Ovary (tissue), 3 donors: ENCODE measurements around the gene CTBP2.

Experiments used
- CTCF ChIP-seq, 3 donors: fragments of 450-650 bp in 2 of 3; fragments of 200-600 bp in 1 of 3; IDR thresholded peaks; one replicate each; pipeline versions ENCODE4 v1.5.1 to v1.8.0; 2016 to 2022; ENCODE audit warnings: antibody characterized with exemption in 3 of 3, mild to moderate bottlenecking in 1 of 3
- EP300 ChIP-seq: sonication (generic); formaldehyde crosslinking; IDR thresholded peaks from one replicate; pipeline ENCODE4 v1.6.1; 2017; ENCODE audit warnings: antibody characterized with exemption
- POLR2A ChIP-seq: fragments of 450-650 bp; IDR thresholded peaks from one replicate; pipeline ENCODE4 v1.6.1; 2017; ENCODE audit warnings: antibody characterized with exemption, mild to moderate bottlenecking, moderate library complexity
- donor health status: DM: no; HTN: no; CAD: no.

DNA sequence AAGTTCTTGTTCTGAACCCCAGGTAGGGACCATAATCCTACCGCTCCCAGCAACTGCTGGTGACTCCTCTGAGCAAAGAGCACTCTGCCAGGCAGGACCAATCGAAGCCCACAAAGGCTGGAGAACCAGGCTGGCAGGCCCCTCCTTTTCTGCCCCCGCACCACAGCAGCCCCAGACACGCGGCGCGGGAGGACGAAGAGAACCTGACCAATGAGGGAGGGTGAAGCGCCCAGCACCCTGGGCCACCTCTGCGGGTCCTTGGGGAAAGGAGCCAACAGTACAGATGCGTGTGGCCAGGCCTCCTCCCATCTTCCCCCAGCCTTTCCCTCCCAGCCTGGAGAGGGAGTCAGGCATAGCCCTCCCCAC lies 25.9 kb downstream of the CTBP2 start:
- TF ChIP-seq EP300 (no peak), CTCF (IDR thresholded peaks at IDR 0.05) (no peak), POLR2A (no peak)
